ENCODE data around the gene CIC. TPM values are rescaled to one million over a fixed set of nuclear protein-coding genes. Genes with fewer than 3 reads are reported as not detected.
A peak's percentile ranks its signal among the peaks of the same experiment; 100 is the strongest.

Gene CIC
- total RNA-seq, 1 donor from 2014 or later: 10.4 TPM

GRCh38 chr19:42313840-42314755 is 45.0 kb downstream of the CIC start:
- Histone ChIP-seq H3K4me1 (ENCODE audit: control insufficient read depth in 3 of 3, insufficient read depth in 3 of 3, low read length in 3 of 3) (peaks cover 0 to 13% (median 9%) of the 10 kb centered on the region in 3 donors), H3K9me3 (ENCODE audit: control insufficient read depth in 3 of 3, low read length in 3 of 3) (no peaks in the 10 kb centered on the region), H3K9ac (ENCODE audit: low read depth in 1 of 3, low read length in 3 of 3) (no peak overlapping the region), H3K27me3 (ENCODE audit: control insufficient read depth in 3 of 3, insufficient read depth in 3 of 3, low read length in 3 of 3) (peaks cover 22 to 31% (median 28%) of the 10 kb centered on the region in 3 donors), H3K4me3 (ENCODE audit: low read length in 3 of 3) (peak overlapping the region in 1 of 3 donors; percentile 64), H3K36me3 (ENCODE audit: control insufficient read depth in 3 of 3, insufficient read depth in 3 of 3, low read length in 3 of 3) (no peaks in the 10 kb centered on the region), H3K27ac (ENCODE audit: low read depth, low read length) (no peak overlapping the region)

GRCh38 chr19:42315024-42315423 is 46.0 kb downstream of the CIC start:
- Histone ChIP-seq H3K27ac (ENCODE audit: low read depth, low read length) (no peak overlapping the region), H3K36me3 (ENCODE audit: control insufficient read depth in 3 of 3, insufficient read depth in 3 of 3, low read length in 3 of 3) (no peaks in the 10 kb centered on the region), H3K4me1 (ENCODE audit: control insufficient read depth in 3 of 3, insufficient read depth in 3 of 3, low read length in 3 of 3) (peaks cover 0 to 13% (median 9%) of the 10 kb centered on the region in 3 donors), H3K4me3 (ENCODE audit: low read length in 3 of 3) (no peak overlapping the region), H3K9me3 (ENCODE audit: control insufficient read depth in 3 of 3, low read length in 3 of 3) (no peaks in the 10 kb centered on the region), H3K9ac (ENCODE audit: low read depth in 1 of 3, low read length in 3 of 3) (no peak overlapping the region), H3K27me3 (ENCODE audit: control insufficient read depth in 3 of 3, insufficient read depth in 3 of 3, low read length in 3 of 3) (peaks cover 22 to 31% (median 25%) of the 10 kb centered on the region in 3 donors)

GRCh38 chr19:42316223-42317211 is 47.5 kb downstream of the CIC start:
- Histone ChIP-seq H3K4me3 (ENCODE audit: low read length in 3 of 3) (no peak overlapping the region), H3K27me3 (ENCODE audit: control insufficient read depth in 3 of 3, insufficient read depth in 3 of 3, low read length in 3 of 3) (peaks cover 18 to 24% (median 21%) of the 10 kb centered on the region in 3 donors), H3K36me3 (ENCODE audit: control insufficient read depth in 3 of 3, insufficient read depth in 3 of 3, low read length in 3 of 3) (no peaks in the 10 kb centered on the region), H3K9me3 (ENCODE audit: control insufficient read depth in 3 of 3, low read length in 3 of 3) (no peaks in the 10 kb centered on the region), H3K4me1 (ENCODE audit: control insufficient read depth in 3 of 3, insufficient read depth in 3 of 3, low read length in 3 of 3) (peaks cover 0 to 13% (median 9%) of the 10 kb centered on the region in 3 donors), H3K9ac (ENCODE audit: low read depth in 1 of 3, low read length in 3 of 3) (no peak overlapping the region), H3K27ac (ENCODE audit: low read depth, low read length) (no peak overlapping the region)

GRCh38 chr19:42317535-42317934 is 48.5 kb downstream of the CIC start:
- H3K4me3 ChIP-seq (ENCODE audit: low read length in 3 of 3): no peak overlapping the region
- no peak overlapping the region for H3K9ac ChIP-seq (ENCODE audit: low read depth in 1 of 3, low read length in 3 of 3)
- H3K4me1 ChIP-seq (ENCODE audit: control insufficient read depth in 3 of 3, insufficient read depth in 3 of 3, low read length in 3 of 3): peaks cover 0 to 13% (median 7%) of the 10 kb centered on the region in 3 donors
- no peak overlapping the region for H3K27ac ChIP-seq (ENCODE audit: low read depth, low read length)
- H3K27me3 ChIP-seq (ENCODE audit: control insufficient read depth in 3 of 3, insufficient read depth in 3 of 3, low read length in 3 of 3): peaks cover 17 to 25% (median 18%) of the 10 kb centered on the region in 3 donors
- no peaks in the 10 kb centered on the region for H3K36me3 ChIP-seq (ENCODE audit: control insufficient read depth in 3 of 3, insufficient read depth in 3 of 3, low read length in 3 of 3)
- no peaks in the 10 kb centered on the region for H3K9me3 ChIP-seq (ENCODE audit: control insufficient read depth in 3 of 3, low read length in 3 of 3)

- Histone ChIP-seq H3K27me3 (ENCODE audit: control insufficient read depth in 3 of 3, insufficient read depth in 3 of 3, low read length in 3 of 3) (peaks cover 17 to 25% (median 19%) of the 10 kb centered on the region in 3 donors), H3K27ac (ENCODE audit: low read depth, low read length) (no peak overlapping the region), H3K9me3 (ENCODE audit: control insufficient read depth in 3 of 3, low read length in 3 of 3) (no peaks in the 10 kb centered on the region), H3K9ac (ENCODE audit: low read depth in 1 of 3, low read length in 3 of 3) (no peak overlapping the region), H3K4me3 (ENCODE audit: low read length in 3 of 3) (no peak overlapping the region), H3K4me1 (ENCODE audit: control insufficient read depth in 3 of 3, insufficient read depth in 3 of 3, low read length in 3 of 3) (peaks cover 18 to 21% (median 19%) of the 10 kb centered on the region in 3 donors), H3K36me3 (ENCODE audit: control insufficient read depth in 3 of 3, insufficient read depth in 3 of 3, low read length in 3 of 3) (no peaks in the 10 kb centered on the region)
Measured at GRCh38 chr19:42322305-42322704, 53.3 kb downstream of the CIC start.

GRCh38 chr19:42323473-42323851 is 54.4 kb downstream of the CIC start:
- H3K27me3 ChIP-seq (ENCODE audit: control insufficient read depth in 3 of 3, insufficient read depth in 3 of 3, low read length in 3 of 3): peaks cover 17 to 25% (median 19%) of the 10 kb centered on the region in 3 donors

GRCh38 chr19:42323852-42324654 is 55.0 kb downstream of the CIC start:
- Histone ChIP-seq H3K4me1 (ENCODE audit: control insufficient read depth in 3 of 3, insufficient read depth in 3 of 3, low read length in 3 of 3) (peaks cover 22 to 31% (median 25%) of the 10 kb centered on the region in 3 donors), H3K9me3 (ENCODE audit: control insufficient read depth in 3 of 3, low read length in 3 of 3) (no peaks in the 10 kb centered on the region), H3K9ac (ENCODE audit: low read depth in 1 of 3, low read length in 3 of 3) (no peak overlapping the region), H3K4me3 (ENCODE audit: low read length in 3 of 3) (no peak overlapping the region), H3K27me3 (ENCODE audit: control insufficient read depth in 3 of 3, insufficient read depth in 3 of 3, low read length in 3 of 3) (peaks cover 17 to 25% (median 19%) of the 10 kb centered on the region in 3 donors), H3K27ac (ENCODE audit: low read depth, low read length) (no peak overlapping the region), H3K36me3 (ENCODE audit: control insufficient read depth in 3 of 3, insufficient read depth in 3 of 3, low read length in 3 of 3) (no peaks in the 10 kb centered on the region)

More at GRCh38 chr19:42323473-42323851, 54.4 kb downstream of the CIC start:
- no peaks in the 10 kb centered on the region for H3K9me3 ChIP-seq (ENCODE audit: control insufficient read depth in 3 of 3, low read length in 3 of 3)
- no peak overlapping the region for H3K9ac ChIP-seq (ENCODE audit: low read depth in 1 of 3, low read length in 3 of 3)
- no peaks in the 10 kb centered on the region for H3K36me3 ChIP-seq (ENCODE audit: control insufficient read depth in 3 of 3, insufficient read depth in 3 of 3, low read length in 3 of 3)
- H3K27ac ChIP-seq (ENCODE audit: low read depth, low read length): no peak overlapping the region
- no peak overlapping the region for H3K4me3 ChIP-seq (ENCODE audit: low read length in 3 of 3)
- H3K4me1 ChIP-seq (ENCODE audit: control insufficient read depth in 3 of 3, insufficient read depth in 3 of 3, low read length in 3 of 3): peaks cover 22 to 29% (median 25%) of the 10 kb centered on the region in 3 donors

- H3K36me3 ChIP-seq (ENCODE audit: control insufficient read depth in 3 of 3, insufficient read depth in 3 of 3, low read length in 3 of 3): no peaks in the 10 kb centered on the region
- H3K9me3 ChIP-seq (ENCODE audit: control insufficient read depth in 3 of 3, low read length in 3 of 3): no peaks in the 10 kb centered on the region
- peak overlapping the region in 1 of 3 donors; percentile 35 for H3K9ac ChIP-seq (ENCODE audit: low read depth in 1 of 3, low read length in 3 of 3)
- peaks cover 22 to 32% (median 28%) of the 10 kb centered on the region in 3 donors for H3K4me1 ChIP-seq (ENCODE audit: control insufficient read depth in 3 of 3, insufficient read depth in 3 of 3, low read length in 3 of 3)
- H3K27me3 ChIP-seq (ENCODE audit: control insufficient read depth in 3 of 3, insufficient read depth in 3 of 3, low read length in 3 of 3): peaks cover 17 to 25% (median 19%) of the 10 kb centered on the region in 3 donors
- no peak overlapping the region for H3K27ac ChIP-seq (ENCODE audit: low read depth, low read length)
- peak overlapping the region; percentile 46 to 93 (median 62) for H3K4me3 ChIP-seq (ENCODE audit: low read length in 3 of 3)
Measured at GRCh38 chr19:42324655-42325307, 55.7 kb downstream of the CIC start.
